Sigmoid colon (tissue), 4 donors: ENCODE data around the gene SYT9.

Experiments
- CTCF ChIP-seq, 4 experiments: fragments of 450-650 bp in 3 of 4; fragments of 200-600 bp in 1 of 4; IDR thresholded peaks; one replicate each; pipeline ENCODE4 v1.5.1; 2016 to 2019; ENCODE audit warnings: antibody characterized with exemption in 4 of 4, mild to moderate bottlenecking in 3 of 4, moderate library complexity in 2 of 4
- POLR2A ChIP-seq, 2 donors: fragments of 450-650 bp; IDR thresholded peaks; one replicate each; pipeline ENCODE4 v1.6.1; 2016; ENCODE audit warnings: antibody characterized with exemption in 2 of 2, mild to moderate bottlenecking in 2 of 2, moderate library complexity in 2 of 2
- POLR2AphosphoS5 ChIP-seq, 4 donors: sonication (generic); formaldehyde crosslinking; IDR thresholded peaks; one replicate each; pipeline ENCODE4 v1.6.1; 2017; ENCODE audit warnings: antibody characterized with exemption in 4 of 4

- TF ChIP-seq CTCF (IDR thresholded peaks at IDR 0.05) (no peak), POLR2A (IDR thresholded peaks at IDR 0.05) (no peak), POLR2AphosphoS5 (IDR thresholded peaks at IDR 0.05) (no peak)
These were observed 9.9 kb downstream of the SYT9 start for GRCh38 chr11:7261578-7261977.
